Calu3 (cell line): Measurements from ENCODE around the gene EXOC2. TPM values are rescaled to one million over a fixed set of nuclear protein-coding genes. Genes with fewer than 3 reads are reported as not detected.
"Not testable (repeated sequence)": the region's sequence is repeated elsewhere in the genome, so short reads cannot be mapped to it uniquely, and the experiment has no call there.

Source experiments
- BruUV-seq: library from RNA; stranded (reverse); fragments of 400-500 nt; replicated peaks from 2 replicates; lab custom pipeline; 2021; lab: Mats Ljungman, UMichigan
- CTCF ChIA-PET: fragments of 300-600 bp; sonication (Branson Sonifier 250); formaldehyde crosslinking; loops from one replicate; lab custom pipeline; 2022; ENCODE audit warnings: antibody characterized with exemption; lab: Charles Lee
- DNase-seq: peaks from one replicate; pipeline ENCODE4 v3.0.0; 2022
- H3K27ac Mint-ChIP-seq: one replicate; pipeline ENCODE4 v1.8.0; 2022; ENCODE audit warnings: mixed read lengths; ENCODE audit not compliant: unreplicated experiment
- H3K27me3 Mint-ChIP-seq: one replicate; pipeline ENCODE4 v1.8.0; 2022; ENCODE audit warnings: mixed read lengths; ENCODE audit not compliant: unreplicated experiment
- H3K36me3 Mint-ChIP-seq: one replicate; pipeline ENCODE4 v1.8.0; 2022; ENCODE audit warnings: mild to moderate bottlenecking, moderate library complexity, mixed read lengths; ENCODE audit not compliant: insufficient read depth, unreplicated experiment
- H3K4me1 Mint-ChIP-seq: one replicate; pipeline ENCODE4 v1.8.0; 2022; ENCODE audit warnings: mild to moderate bottlenecking, low read depth, mixed read lengths; ENCODE audit not compliant: unreplicated experiment
- H3K4me3 Mint-ChIP-seq: one replicate; pipeline ENCODE4 v1.8.0; 2022; ENCODE audit warnings: mild to moderate bottlenecking, low read depth, moderate library complexity, mixed read lengths; ENCODE audit not compliant: unreplicated experiment
- H3K9me3 Mint-ChIP-seq: one replicate; pipeline ENCODE4 v1.8.0; 2022; ENCODE audit warnings: low read depth, mixed read lengths; ENCODE audit not compliant: unreplicated experiment
- CTCF ChIP-seq: fragments of 200-600 bp; IDR thresholded peaks from one replicate; pipeline ENCODE4 v1.8.0; 2022; ENCODE audit warnings: antibody characterized with exemption; ENCODE audit not compliant: unreplicated experiment
- intact Hi-C: fragments of 100-400 bp; cut with micrococcal nuclease; formaldehyde crosslinking; loops from one replicate; pipeline ENCODE4 v1.10.0; 2022; ENCODE audit not compliant: unreplicated experiment
- total RNA-seq: library from RNA; stranded (reverse); gene quantifications from 2 replicates; pipeline ENCODE4 v1.2.3, GENCODE V29; 2022

EXOC2 gene
- total RNA-seq, 1 experiment from 2014 or later = 13.2 TPM

- Mint-ChIP-seq H3K9me3 (no peaks in the 10 kb centered on the region), H3K36me3 (peaks cover 5% of the 10 kb centered on the region), H3K4me3 (no peak overlapping the region), H3K4me1 (no peaks in the 10 kb centered on the region), H3K27ac (no peak overlapping the region), H3K27me3 (no peaks in the 10 kb centered on the region)
- intact Hi-C loops = no loop called here
- DNase-seq = no peak
- no peak for TF ChIP-seq CTCF
- no TSS peak for BruUV-seq
- CTCF ChIA-PET = no interaction called here
Measured at GRCh38 chr6:563863-564262, 129.1 kb downstream of the EXOC2 start.

GRCh38 chr6:562052-562676 is 130.8 kb downstream of the EXOC2 start:
- CTCF ChIA-PET = no interaction called here
- no peak for DNase-seq
- Mint-ChIP-seq H3K27me3 (no peaks in the 10 kb centered on the region), H3K36me3 (peaks cover 5% of the 10 kb centered on the region), H3K9me3 (no peaks in the 10 kb centered on the region), H3K4me1 (no peaks in the 10 kb centered on the region), H3K27ac (no peak overlapping the region), H3K4me3 (no peak overlapping the region)
- BruUV-seq = no TSS peak
- no peak for TF ChIP-seq CTCF
- intact Hi-C loops = no loop called here

- H3K27me3 Mint-ChIP-seq, H3K4me3 Mint-ChIP-seq, CTCF ChIA-PET, H3K27ac Mint-ChIP-seq, H3K9me3 Mint-ChIP-seq, BruUV-seq, DNase-seq, intact Hi-C loops, H3K4me1 Mint-ChIP-seq, H3K36me3 Mint-ChIP-seq: not testable (repeated sequence)
Measured at GRCh38 chr6:561335-561734, 131.6 kb downstream of the EXOC2 start.

- Mint-ChIP-seq H3K9me3 (no peaks in the 10 kb centered on the region), H3K27me3 (no peaks in the 10 kb centered on the region), H3K36me3 (peaks cover 5% of the 10 kb centered on the region), H3K27ac (no peak overlapping the region), H3K4me3 (no peak overlapping the region), H3K4me1 (no peaks in the 10 kb centered on the region)
- DNase-seq = no peak
- no TSS peak for BruUV-seq
- TF ChIP-seq CTCF = no peak
- intact Hi-C loops = no loop called here
- CTCF ChIA-PET = no interaction called here
Measured at GRCh38 chr6:558959-559358, 134.0 kb downstream of the EXOC2 start.

GRCh38 chr6:558089-558488 is 134.8 kb downstream of the EXOC2 start:
- no peaks in the 10 kb centered on the region for H3K9me3 Mint-ChIP-seq
- no TSS peak for BruUV-seq
- no peak overlapping the region for H3K4me3 Mint-ChIP-seq
- DNase-seq = no peak
- H3K4me1 Mint-ChIP-seq = no peaks in the 10 kb centered on the region
- H3K27ac Mint-ChIP-seq = no peak overlapping the region
- CTCF ChIA-PET = no interaction called here
- intact Hi-C loops = no loop called here
- peaks cover 5% of the 10 kb centered on the region for H3K36me3 Mint-ChIP-seq
- no peaks in the 10 kb centered on the region for H3K27me3 Mint-ChIP-seq
- TF ChIP-seq CTCF = no peak
